Measurements from ENCODE around the gene FBXL16.

Gene FBXL16

DNA sequence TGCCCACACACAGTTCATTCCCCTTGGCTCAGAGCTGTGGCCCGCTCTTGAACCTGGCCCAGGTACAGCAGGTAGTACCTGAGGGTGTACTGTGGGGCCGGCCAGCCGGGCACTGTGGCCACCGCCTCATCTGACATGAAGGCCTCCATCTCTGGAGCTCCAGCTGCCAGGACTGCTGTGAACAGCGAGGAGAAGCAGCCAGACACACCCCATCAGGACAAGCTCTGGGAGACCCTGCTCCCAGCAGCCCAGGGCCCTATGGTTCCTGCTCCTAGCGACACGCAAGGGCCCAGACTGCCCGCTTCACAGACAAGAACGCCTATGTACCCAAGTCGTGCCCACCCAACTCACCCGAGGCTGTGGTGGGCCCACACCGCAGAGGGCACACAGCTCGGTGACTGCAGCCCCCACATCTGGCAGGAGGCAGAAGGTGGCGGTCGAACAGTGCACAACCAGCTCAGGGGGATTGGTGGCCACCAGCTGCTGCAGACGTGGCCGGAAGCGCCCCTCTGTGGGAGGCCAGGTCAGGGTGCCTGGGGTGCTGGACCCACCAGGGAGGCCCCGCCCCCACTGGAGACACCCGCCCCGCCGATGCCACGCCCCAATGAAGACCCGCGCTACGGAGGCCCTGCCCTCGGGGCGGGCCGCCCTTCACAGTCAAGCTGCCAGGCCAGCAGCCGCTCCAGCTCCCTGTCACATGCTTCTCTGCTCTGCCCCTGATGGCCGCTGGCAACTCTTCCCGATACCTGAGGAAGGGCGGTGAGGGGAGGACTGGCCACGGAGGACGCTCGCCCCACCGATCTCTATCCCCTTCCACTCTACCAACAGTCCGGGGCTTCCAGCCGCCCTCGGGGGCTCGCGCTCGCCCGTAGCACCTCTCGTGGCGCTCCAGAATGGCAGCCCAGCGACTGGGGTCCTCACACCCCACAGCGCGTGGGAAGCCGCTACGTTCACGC is 26.5 kb downstream of the FBXL16 start (continued):
- TF ChIP-seq, protein P1, sequence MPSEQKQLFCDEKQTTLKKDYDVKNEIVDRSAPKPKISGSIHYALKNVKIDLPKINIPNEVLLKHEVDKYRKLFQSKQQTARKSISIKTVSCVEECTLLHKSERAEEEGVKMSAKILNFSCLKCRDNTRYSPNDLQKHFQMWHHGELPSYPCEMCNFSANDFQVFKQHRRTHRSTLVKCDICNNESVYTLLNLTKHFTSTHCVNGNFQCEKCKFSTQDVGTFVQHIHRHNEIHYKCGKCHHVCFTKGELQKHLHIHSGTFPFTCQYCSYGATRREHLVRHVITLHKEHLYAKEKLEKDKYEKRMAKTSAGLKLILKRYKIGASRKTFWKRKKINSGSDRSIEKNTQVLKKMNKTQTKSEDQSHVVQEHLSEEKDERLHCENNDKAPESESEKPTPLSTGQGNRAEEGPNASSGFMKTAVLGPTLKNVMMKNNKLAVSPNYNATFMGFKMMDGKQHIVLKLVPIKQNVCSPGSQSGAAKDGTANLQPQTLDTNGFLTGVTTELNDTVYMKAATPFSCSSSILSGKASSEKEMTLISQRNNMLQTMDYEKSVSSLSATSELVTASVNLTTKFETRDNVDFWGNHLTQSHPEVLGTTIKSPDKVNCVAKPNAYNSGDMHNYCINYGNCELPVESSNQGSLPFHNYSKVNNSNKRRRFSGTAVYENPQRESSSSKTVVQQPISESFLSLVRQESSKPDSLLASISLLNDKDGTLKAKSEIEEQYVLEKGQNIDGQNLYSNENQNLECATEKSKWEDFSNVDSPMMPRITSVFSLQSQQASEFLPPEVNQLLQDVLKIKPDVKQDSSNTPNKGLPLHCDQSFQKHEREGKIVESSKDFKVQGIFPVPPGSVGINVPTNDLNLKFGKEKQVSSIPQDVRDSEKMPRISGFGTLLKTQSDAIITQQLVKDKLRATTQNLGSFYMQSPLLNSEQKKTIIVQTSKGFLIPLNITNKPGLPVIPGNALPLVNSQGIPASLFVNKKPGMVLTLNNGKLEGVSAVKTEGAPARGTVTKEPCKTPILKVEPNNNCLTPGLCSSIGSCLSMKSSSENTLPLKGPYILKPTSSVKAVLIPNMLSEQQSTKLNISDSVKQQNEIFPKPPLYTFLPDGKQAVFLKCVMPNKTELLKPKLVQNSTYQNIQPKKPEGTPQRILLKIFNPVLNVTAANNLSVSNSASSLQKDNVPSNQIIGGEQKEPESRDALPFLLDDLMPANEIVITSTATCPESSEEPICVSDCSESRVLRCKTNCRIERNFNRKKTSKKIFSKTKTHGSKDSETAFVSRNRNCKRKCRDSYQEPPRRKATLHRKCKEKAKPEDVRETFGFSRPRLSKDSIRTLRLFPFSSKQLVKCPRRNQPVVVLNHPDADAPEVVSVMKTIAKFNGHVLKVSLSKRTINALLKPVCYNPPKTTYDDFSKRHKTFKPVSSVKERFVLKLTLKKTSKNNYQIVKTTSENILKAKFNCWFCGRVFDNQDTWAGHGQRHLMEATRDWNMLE (tag by site-specific recombination; conservative IDR thresholded peaks at IDR 0.05; ENCODE audit: low read depth): no peak
- no peak for TF ChIP-seq ZNF214 (tag by site-specific recombination; IDR thresholded peaks at IDR 0.05; ENCODE audit: borderline replicate concordance)
- peak; percentile 79; the same call in 1 of the 2 replicates for TF ChIP-seq KLF16 (tag by site-specific recombination; IDR thresholded peaks at IDR 0.05)
- TF ChIP-seq ZNF629 (tag by site-specific recombination; IDR thresholded peaks at IDR 0.05): peak; percentile 57; the same call in 1 of the 2 replicates
- TF ChIP-seq SCRT2 (tag by site-specific recombination; IDR thresholded peaks at IDR 0.05): no peak
- TF ChIP-seq, protein P2, sequence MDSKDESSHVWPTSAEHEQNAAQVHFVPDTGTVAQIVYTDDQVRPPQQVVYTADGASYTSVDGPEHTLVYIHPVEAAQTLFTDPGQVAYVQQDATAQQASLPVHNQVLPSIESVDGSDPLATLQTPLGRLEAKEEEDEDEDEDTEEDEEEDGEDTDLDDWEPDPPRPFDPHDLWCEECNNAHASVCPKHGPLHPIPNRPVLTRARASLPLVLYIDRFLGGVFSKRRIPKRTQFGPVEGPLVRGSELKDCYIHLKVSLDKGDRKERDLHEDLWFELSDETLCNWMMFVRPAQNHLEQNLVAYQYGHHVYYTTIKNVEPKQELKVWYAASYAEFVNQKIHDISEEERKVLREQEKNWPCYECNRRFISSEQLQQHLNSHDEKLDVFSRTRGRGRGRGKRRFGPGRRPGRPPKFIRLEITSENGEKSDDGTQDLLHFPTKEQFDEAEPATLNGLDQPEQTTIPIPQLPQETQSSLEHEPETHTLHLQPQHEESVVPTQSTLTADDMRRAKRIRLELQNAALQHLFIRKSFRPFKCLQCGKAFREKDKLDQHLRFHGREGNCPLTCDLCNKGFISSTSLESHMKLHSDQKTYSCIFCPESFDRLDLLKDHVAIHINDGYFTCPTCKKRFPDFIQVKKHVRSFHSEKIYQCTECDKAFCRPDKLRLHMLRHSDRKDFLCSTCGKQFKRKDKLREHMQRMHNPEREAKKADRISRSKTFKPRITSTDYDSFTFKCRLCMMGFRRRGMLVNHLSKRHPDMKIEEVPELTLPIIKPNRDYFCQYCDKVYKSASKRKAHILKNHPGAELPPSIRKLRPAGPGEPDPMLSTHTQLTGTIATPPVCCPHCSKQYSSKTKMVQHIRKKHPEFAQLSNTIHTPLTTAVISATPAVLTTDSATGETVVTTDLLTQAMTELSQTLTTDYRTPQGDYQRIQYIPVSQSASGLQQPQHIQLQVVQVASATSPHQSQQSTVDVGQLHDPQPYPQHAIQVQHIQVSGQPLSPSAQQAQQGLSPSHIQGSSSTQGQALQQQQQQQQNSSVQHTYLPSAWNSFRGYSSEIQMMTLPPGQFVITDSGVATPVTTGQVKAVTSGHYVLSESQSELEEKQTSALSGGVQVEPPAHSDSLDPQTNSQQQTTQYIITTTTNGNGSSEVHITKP (tag by site-specific recombination; IDR thresholded peaks at IDR 0.05): 0 out of 2 replicates have a peak, but pooled peaks have one; percentile 25
- TF ChIP-seq, protein P3, sequence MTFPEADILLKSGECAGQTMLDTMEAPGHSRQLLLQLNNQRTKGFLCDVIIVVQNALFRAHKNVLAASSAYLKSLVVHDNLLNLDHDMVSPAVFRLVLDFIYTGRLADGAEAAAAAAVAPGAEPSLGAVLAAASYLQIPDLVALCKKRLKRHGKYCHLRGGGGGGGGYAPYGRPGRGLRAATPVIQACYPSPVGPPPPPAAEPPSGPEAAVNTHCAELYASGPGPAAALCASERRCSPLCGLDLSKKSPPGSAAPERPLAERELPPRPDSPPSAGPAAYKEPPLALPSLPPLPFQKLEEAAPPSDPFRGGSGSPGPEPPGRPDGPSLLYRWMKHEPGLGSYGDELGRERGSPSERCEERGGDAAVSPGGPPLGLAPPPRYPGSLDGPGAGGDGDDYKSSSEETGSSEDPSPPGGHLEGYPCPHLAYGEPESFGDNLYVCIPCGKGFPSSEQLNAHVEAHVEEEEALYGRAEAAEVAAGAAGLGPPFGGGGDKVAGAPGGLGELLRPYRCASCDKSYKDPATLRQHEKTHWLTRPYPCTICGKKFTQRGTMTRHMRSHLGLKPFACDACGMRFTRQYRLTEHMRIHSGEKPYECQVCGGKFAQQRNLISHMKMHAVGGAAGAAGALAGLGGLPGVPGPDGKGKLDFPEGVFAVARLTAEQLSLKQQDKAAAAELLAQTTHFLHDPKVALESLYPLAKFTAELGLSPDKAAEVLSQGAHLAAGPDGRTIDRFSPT (tag by site-specific recombination; IDR thresholded peaks at IDR 0.05): peak; percentile 66
- no peak for TF ChIP-seq ZNF514 (tag by site-specific recombination; IDR thresholded peaks at IDR 0.05)
- no peak for TF ChIP-seq ZNF792 (tag by site-specific recombination; IDR thresholded peaks at IDR 0.05)
- TF ChIP-seq, protein P4, sequence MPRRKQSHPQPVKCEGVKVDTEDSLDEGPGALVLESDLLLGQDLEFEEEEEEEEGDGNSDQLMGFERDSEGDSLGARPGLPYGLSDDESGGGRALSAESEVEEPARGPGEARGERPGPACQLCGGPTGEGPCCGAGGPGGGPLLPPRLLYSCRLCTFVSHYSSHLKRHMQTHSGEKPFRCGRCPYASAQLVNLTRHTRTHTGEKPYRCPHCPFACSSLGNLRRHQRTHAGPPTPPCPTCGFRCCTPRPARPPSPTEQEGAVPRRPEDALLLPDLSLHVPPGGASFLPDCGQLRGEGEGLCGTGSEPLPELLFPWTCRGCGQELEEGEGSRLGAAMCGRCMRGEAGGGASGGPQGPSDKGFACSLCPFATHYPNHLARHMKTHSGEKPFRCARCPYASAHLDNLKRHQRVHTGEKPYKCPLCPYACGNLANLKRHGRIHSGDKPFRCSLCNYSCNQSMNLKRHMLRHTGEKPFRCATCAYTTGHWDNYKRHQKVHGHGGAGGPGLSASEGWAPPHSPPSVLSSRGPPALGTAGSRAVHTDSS (tag by site-specific recombination; IDR thresholded peaks at IDR 0.05): no peak
- no peak for TF ChIP-seq ZNF529 (tag by site-specific recombination; IDR thresholded peaks at IDR 0.05; ENCODE audit: insufficient replicate concordance)
- no peak for TF ChIP-seq ZSCAN16 (tag by site-specific recombination; IDR thresholded peaks at IDR 0.05)
- no peak for TF ChIP-seq ZNF302 (tag by site-specific recombination; IDR thresholded peaks at IDR 0.05; ENCODE audit: low read depth)
- peak; percentile 75; the same call in 1 of the 2 replicates for TF ChIP-seq KLF7 (tag by site-specific recombination; IDR thresholded peaks at IDR 0.05; ENCODE audit: borderline replicate concordance)
- TF ChIP-seq, protein P5, sequence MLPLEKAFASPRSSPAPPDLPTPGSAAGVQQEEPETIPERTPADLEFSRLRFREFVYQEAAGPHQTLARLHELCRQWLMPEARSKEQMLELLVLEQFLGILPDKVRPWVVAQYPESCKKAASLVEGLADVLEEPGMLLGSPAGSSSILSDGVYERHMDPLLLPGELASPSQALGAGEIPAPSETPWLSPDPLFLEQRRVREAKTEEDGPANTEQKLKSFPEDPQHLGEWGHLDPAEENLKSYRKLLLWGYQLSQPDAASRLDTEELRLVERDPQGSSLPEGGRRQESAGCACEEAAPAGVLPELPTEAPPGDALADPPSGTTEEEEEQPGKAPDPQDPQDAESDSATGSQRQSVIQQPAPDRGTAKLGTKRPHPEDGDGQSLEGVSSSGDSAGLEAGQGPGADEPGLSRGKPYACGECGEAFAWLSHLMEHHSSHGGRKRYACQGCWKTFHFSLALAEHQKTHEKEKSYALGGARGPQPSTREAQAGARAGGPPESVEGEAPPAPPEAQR (tag by site-specific recombination; IDR thresholded peaks at IDR 0.05): no peak
- TF ChIP-seq, protein P6, sequence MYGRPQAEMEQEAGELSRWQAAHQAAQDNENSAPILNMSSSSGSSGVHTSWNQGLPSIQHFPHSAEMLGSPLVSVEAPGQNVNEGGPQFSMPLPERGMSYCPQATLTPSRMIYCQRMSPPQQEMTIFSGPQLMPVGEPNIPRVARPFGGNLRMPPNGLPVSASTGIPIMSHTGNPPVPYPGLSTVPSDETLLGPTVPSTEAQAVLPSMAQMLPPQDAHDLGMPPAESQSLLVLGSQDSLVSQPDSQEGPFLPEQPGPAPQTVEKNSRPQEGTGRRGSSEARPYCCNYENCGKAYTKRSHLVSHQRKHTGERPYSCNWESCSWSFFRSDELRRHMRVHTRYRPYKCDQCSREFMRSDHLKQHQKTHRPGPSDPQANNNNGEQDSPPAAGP (tag by site-specific recombination; IDR thresholded peaks at IDR 0.05): peak; percentile 88
- peak; percentile 40; the same call in 1 of the 2 replicates for TF ChIP-seq ZNF76 (tag by site-specific recombination; IDR thresholded peaks at IDR 0.05; ENCODE audit: borderline replicate concordance, low read depth)
- no peak; the same call in 1 of the 2 replicates for TF ChIP-seq ZFP37 (tag by site-specific recombination; IDR thresholded peaks at IDR 0.05)
- TF ChIP-seq MYNN (tag by site-specific recombination; IDR thresholded peaks at IDR 0.05; ENCODE audit: borderline replicate concordance): no peak
- TF ChIP-seq ZNF211 (tag by site-specific recombination; IDR thresholded peaks at IDR 0.05; ENCODE audit: low read depth): no peak
- no peak for TF ChIP-seq ZNF248 (tag by site-specific recombination; IDR thresholded peaks at IDR 0.05)
- no peak for TF ChIP-seq ZNF558 (tag by site-specific recombination; IDR thresholded peaks at IDR 0.05)
- TF ChIP-seq ZNF366 (tag by site-specific recombination; conservative IDR thresholded peaks at IDR 0.05): no peak

All from HEK293 (cell line).